ENCODE results near the gene MEIOSIN.
"Not testable (repeated sequence)": the region's sequence is repeated elsewhere in the genome, so short reads cannot be mapped to it uniquely, and the experiment has no call there.

MEIOSIN gene, protein sequence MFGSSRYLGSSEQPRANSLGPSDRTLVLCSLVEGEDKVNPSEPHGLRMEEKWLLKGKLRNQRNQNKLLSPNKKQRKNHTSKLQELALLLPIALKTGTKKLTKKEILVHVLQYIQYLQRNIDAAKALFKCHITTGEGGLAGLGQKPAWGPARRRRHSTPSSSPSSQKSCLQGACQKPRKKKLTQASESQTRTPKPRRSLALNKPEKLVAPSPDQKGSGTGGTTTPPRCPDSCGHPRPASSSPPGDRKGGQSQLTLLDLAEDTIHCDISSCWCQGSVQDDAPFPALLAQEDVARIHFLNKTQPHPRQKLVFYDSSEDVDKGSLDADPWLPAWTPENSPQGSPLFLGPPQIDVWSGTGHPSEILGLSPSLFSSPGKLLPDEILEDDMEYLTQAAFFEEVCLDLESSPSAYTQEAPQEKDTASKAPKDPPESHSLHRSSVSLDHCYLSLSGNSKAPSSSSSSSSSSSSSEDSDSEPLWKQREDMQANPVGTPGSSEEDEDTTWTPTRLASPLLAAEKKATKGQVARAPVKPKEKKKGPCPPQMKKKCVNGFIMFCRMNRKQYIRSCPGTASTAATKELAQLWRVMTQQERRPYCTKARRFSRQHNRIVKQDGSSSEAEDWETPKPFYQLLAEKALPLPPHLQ

GRCh38 chr19:45733160-45733810, at the start of gene MEIOSIN:
TSS of gene MEIOSIN (plus strand) at chr19:45733439. CDS start at chr19:45735377, 1,938 bp downstream.
- DNase-seq, result no peak

- not testable (repeated sequence) for DNase-seq
Measured at GRCh38 chr19:45685045-45685444, 48.2 kb upstream of the MEIOSIN start.

GRCh38 chr19:45687599-45687998, 45.6 kb upstream of the MEIOSIN start:
- no peak for DNase-seq

GRCh38 chr19:45691516-45692186, 41.6 kb upstream of the MEIOSIN start, which contains the start of gene SNRPD2:
TSS of gene SNRPD2 (minus strand) at chr19:45691953. CDS start at chr19:45691888, 65 bp downstream.
- peak; percentile 96 for DNase-seq

DNA sequence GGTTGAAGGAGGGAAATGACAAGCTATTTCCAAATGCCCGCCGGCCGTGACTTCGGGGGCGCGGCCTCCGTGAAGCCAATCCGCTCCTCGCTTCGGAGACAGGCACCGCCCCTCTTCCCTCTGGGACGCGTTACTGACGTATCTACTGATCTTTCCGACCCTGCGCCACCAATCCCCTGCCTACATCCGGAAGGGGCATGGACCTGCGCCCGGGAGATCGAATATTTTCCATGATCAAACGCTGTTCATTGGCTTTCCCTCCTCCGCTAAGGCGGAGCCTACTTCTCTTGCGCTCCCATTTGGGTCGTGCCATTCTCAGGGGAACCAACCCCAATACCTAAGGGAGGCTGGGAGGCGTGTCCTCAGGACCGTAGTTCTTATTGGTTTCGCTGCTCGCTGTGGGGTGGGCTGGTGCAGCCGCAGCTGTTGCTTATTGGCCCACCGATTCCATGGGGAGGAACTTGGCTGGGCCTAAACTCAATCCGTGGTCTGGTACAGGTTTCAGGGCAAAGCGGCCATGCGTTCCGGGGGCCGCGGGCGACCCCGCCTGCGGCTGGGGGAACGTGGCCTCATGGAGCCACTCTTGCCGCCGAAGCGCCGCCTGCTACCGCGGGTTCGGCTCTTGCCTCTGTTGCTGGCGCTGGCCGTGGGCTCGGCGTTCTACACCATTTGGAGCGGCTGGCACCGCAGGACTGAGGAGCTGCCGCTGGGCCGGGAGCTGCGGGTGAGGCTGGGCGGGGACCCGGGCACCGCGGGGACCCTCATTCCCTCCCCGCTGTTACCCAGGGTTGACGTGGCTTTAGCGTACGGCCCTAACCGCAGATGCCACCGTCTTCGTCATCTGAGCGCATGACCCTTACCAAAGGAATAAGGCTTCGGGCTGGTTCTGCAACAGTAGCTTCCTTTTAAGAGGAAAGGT, 40.8 kb upstream of the MEIOSIN start, which contains the start of gene QPCTL:
QPCTL (plus strand) TSS at position 480 of the 919 bp plus-strand sequence; CDS start at position 518, 38 bp downstream.
- peak; percentile 99 for DNase-seq

DNA sequence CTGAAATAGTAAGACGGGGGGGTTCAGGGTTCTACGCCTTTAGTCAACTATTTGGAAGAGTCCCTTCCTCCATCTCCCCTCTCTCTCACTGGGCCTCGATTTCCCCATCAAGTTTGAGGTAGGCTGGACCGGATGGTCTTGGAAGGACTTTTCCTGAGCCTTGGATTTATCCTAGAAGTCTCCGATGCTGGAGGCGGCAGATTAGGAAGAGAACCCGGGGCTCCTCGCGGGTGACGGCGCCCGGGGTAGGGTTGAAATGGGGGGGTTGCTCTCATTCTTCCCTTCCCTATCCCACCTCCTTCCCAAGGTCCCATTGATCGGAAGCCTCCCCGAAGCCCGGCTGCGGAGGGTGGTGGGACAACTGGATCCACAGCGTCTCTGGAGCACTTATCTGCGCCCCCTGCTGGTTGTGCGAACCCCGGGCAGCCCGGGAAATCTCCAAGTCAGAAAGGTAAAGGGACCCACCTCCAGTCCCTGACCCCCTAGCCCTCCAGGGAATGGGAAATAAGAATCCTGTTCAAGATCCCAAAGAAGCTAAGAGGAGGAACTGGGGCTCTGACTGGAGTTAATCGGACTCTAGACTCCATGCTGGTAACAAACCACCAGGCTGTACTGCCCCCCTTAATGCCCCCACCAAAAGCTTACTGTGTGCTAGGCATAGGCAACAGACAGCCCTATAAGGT, 40.0 kb upstream of the MEIOSIN start:
- DNase-seq, result peak; percentile 71

- DNase-seq, result no peak
Measured at GRCh38 chr19:45701676-45702075, 31.6 kb upstream of the MEIOSIN start.

GRCh38 chr19:45705115-45705514, 28.1 kb upstream of the MEIOSIN start:
- DNase-seq, result no peak

GRCh38 chr19:45705710-45706415, 27.4 kb upstream of the MEIOSIN start:
- no peak for DNase-seq

- DNase-seq, result no peak
Measured at GRCh38 chr19:45710356-45711130, 22.7 kb upstream of the MEIOSIN start.

GRCh38 chr19:45711851-45712698, 21.2 kb upstream of the MEIOSIN start:
- DNase-seq, result no peak

GRCh38 chr19:45712699-45713067, 20.6 kb upstream of the MEIOSIN start:
- no peak for DNase-seq

DNA sequence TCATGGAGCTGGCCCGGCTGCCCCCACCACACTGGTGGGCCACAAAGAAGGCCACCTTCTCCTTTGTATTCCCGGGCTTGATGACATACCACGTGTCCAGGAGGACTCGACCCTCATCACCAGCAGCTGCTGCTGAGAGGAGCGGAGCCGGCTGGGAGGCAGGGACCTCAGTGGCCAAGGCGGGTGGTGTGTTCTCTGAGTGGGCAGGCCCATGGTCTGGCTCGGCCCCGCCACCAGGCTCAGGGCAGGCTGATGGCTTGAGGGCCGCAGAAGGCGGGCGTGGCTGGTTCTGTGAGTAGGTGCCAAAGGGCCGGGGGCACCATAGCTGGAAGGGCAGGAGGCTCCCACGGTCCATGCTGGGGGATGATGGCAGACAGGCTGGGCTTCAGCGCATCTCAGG, 20.1 kb upstream of the MEIOSIN start:
- DNase-seq, result no peak

DNA sequence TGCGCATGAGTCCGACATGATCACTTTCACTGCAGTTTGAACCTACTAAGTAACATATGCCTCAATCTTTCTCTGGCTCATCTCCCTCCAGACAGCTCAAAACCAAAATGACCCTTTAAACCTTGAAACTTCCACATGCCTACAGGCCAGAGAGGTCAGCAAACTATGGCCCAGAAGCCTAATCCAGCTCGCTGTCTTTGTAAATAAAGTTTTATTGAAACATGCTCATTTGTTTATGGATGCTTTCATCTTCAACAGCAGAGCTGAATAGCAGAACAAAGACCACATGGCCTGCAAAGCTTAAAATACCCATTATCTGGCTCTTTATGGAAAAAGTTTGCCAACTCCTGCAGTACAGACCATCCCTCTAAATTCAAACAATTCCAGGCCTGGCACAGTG, 18.1 kb upstream of the MEIOSIN start:
- no peak for DNase-seq

DNA sequence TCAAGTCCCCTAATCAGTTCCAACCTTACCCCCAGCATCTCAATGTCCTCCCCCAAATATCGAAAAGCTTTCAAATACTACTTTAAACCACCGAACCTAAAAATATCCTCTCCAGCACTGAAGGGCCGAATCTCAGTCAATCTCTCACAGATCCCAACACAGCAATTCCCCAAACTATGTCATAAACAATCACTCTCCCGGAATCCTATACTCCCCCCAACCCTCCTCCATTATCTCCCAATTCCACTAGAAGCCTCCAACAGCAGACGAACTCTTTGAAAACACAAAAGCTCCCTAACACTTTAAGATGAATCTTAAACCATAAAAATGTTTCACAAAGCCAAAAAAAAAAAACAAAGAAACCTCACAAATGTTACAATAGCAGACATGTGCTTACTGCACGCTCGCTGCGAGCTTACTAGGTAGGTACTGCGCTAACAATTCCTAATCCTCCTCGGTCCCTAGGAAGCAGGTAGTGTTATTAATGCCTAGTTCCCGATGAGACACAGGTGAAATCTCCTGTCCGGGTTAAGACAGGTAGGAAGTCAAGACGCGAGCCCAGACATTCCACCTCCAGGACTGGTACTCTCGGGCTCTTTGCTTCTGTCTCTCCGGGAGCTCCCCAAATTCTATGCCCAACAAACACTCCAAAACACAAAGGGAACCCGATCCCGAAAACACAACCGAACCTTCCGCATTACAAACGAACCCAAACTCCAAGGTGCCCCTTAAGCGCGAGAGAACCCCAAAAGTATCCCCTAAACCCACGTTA, 16.7 kb upstream of the MEIOSIN start:
- DNase-seq, result peak; percentile 11

- DNase-seq, result peak; percentile 98
Measured at GRCh38 chr19:45717131-45717982, 15.9 kb upstream of the MEIOSIN start.

Measured in NCI-H1694 treated with DMSO at 0.1 percent for 48 hours (cell line).